WTC11 (cell line): ENCODE results near the gene CDKN2AIP.

Source experiments
- CTCF ChIP-seq: fragments of 200-600 bp; IDR thresholded peaks from 2 replicates; pipeline ENCODE4 v1.8.0; 2022; ENCODE audit warnings: antibody characterized with exemption
- KAT7 ChIP-seq: sonication (generic); formaldehyde crosslinking; IDR thresholded peaks from 2 replicates; pipeline ENCODE4 v1.8.1; 2023; ENCODE audit warnings: missing genetic modification reagents, mild to moderate bottlenecking, borderline replicate concordance
- MAX ChIP-seq: sonication (generic); formaldehyde crosslinking; IDR thresholded peaks from 2 replicates; pipeline ENCODE4 v1.8.0; 2022; ENCODE audit warnings: mild to moderate bottlenecking, missing genetic modification reagents
- PRRX2 ChIP-seq: fragments of 250-450 bp; sonication (Bioruptor Pico); IDR thresholded peaks from 2 replicates; pipeline ENCODE4 v1.8.0; 2021; ENCODE audit warnings: mild to moderate bottlenecking
- RELA ChIP-seq: sonication (generic); formaldehyde crosslinking; IDR thresholded peaks from 2 replicates; pipeline ENCODE4 v1.8.1; 2022; ENCODE audit warnings: missing genetic modification reagents, mild to moderate bottlenecking, borderline replicate concordance
- SP1 ChIP-seq: sonication (generic); formaldehyde crosslinking; conservative IDR thresholded peaks from 2 replicates; pipeline ENCODE4 v1.8.1; 2022; ENCODE audit warnings: missing genetic modification reagents
- TEAD1 ChIP-seq: sonication (generic); formaldehyde crosslinking; IDR thresholded peaks from 2 replicates; pipeline ENCODE4 v1.8.0; 2022; ENCODE audit warnings: mild to moderate bottlenecking, missing genetic modification reagents
- TEAD4 ChIP-seq: sonication (generic); formaldehyde crosslinking; IDR thresholded peaks from 2 replicates; pipeline ENCODE4 v1.8.0; 2022; ENCODE audit warnings: mild to moderate bottlenecking, missing genetic modification reagents
- TP53 ChIP-seq: sonication (generic); formaldehyde crosslinking; IDR thresholded peaks from 2 replicates; pipeline ENCODE4 v1.8.1; 2023; ENCODE audit warnings: mild to moderate bottlenecking, missing genetic modification reagents
- USF1 ChIP-seq: sonication (generic); formaldehyde crosslinking; IDR thresholded peaks from 2 replicates; pipeline ENCODE4 v1.8.0; 2022; ENCODE audit warnings: mild to moderate bottlenecking, missing genetic modification reagents
- ZNF232 ChIP-seq: sonication (generic); formaldehyde crosslinking; IDR thresholded peaks from 2 replicates; pipeline ENCODE4 v1.8.0; 2022; ENCODE audit warnings: mild to moderate bottlenecking, missing genetic modification reagents
- ZNF263 ChIP-seq: sonication (generic); formaldehyde crosslinking; IDR thresholded peaks from 2 replicates; pipeline ENCODE4 v1.8.1; 2022; ENCODE audit warnings: low read depth, mild to moderate bottlenecking, moderate library complexity, missing genetic modification reagents
- ZNF317 ChIP-seq: sonication (generic); formaldehyde crosslinking; IDR thresholded peaks from 2 replicates; pipeline ENCODE4 v1.8.1; 2023; ENCODE audit warnings: low read depth, mild to moderate bottlenecking, moderate library complexity, missing genetic modification reagents, borderline replicate concordance
- ZNF532 ChIP-seq: fragments of 250-450 bp; sonication (Bioruptor Pico); IDR thresholded peaks from 2 replicates; pipeline ENCODE4 v1.9.0; 2021; ENCODE audit warnings: mild to moderate bottlenecking, borderline replicate concordance

- TF ChIP-seq CTCF (peak; percentile 91), ZNF263 (CRISPR knock-in tag) (no peak), ZNF532 (CRISPR knock-in tag) (no peak), ZNF232 (CRISPR knock-in tag) (no peak), USF1 (CRISPR knock-in tag) (no peak), ZNF317 (CRISPR knock-in tag) (no peak), TEAD4 (CRISPR knock-in tag) (no peak), TEAD1 (CRISPR knock-in tag) (no peak), RELA (CRISPR knock-in tag) (no peak), MAX (CRISPR knock-in tag) (no peak), PRRX2 (CRISPR knock-in tag) (no peak), SP1 (CRISPR knock-in tag) (no peak), TP53 (CRISPR knock-in tag) (no peak), KAT7 (CRISPR knock-in tag) (no peak)
Observed at GRCh38 chr4:183407128-183407585, 37.3 kb upstream of the CDKN2AIP start.
